HCT116 (cell line): ENCODE results near the gene MAPK8IP3.

Experiments
- CEBPB ChIP-seq: IDR thresholded peaks from 2 replicates; pipeline ENCODE4 v1.6.1; 2012; ENCODE audit warnings: low read depth
- CTCF ChIP-seq, 3 experiments: fragments of 200-600 bp in 1 of 3; sonication (generic) in 1 of 3; IDR thresholded peaks in 2 of 3; conservative IDR thresholded peaks in 1 of 3; 2 replicates each; pipeline ENCODE4 v1.5.1; 2012 to 2017; ENCODE audit warnings: low read depth in 2 of 3, low read length in 2 of 3, antibody characterized with exemption in 1 of 3, borderline replicate concordance in 1 of 3, control low read depth in 1 of 3, mild to moderate bottlenecking in 1 of 3, mixed read lengths in 1 of 3, mixed run types in 1 of 3, moderate library complexity in 1 of 3; ENCODE audit not compliant: insufficient read depth in 1 of 3
- POLR2A ChIP-seq: IDR thresholded peaks from 2 replicates; pipeline ENCODE4 v1.7.0; 2011; ENCODE audit warnings: borderline replicate concordance; ENCODE audit not compliant: insufficient read depth, insufficient read length; ENCODE audit errors: extremely low read depth
- POLR2AphosphoS5 ChIP-seq: IDR thresholded peaks from 2 replicates; pipeline ENCODE4 v1.6.1; 2011; ENCODE audit warnings: mild to moderate bottlenecking, low read depth, low read length, moderate library complexity
- REST ChIP-seq: IDR thresholded peaks from 2 replicates; pipeline ENCODE4 v1.6.1; 2012; ENCODE audit warnings: low read depth
- TCF7L2 ChIP-seq: IDR thresholded peaks from 2 replicates; pipeline ENCODE4 v1.7.0; 2011; ENCODE audit warnings: borderline replicate concordance, inconsistent platforms; ENCODE audit not compliant: insufficient read depth, insufficient read length; ENCODE audit errors: extremely low read depth

DNA sequence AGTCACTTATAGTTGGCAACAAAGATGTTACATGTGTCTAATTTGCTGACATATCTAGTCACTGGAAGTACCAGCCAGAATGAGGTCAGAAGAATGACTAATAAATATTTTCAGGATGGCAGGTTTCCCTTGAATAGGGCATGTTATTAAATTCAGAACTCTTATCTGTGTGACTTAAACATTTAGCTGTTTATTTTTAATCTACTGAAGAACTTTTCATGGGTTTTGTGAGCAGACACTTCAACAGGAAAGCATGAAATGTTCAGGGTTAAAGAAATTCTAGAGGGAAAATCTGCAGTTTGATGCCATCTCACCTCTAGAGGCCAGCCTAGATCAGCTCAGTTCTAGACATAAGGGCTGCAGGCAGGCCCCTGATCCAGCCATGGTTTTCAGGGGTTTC, 14.7 kb upstream of the MAPK8IP3 start:
- TF ChIP-seq TCF7L2 (no peak), POLR2AphosphoS5 (no peak), CTCF (IDR thresholded peaks at IDR 0.05 in 2 of 3, conservative IDR thresholded peaks at IDR 0.05 in 1 of 3; ENCODE audit: borderline replicate concordance in 1 of 3, insufficient read depth in 1 of 3, low read depth in 2 of 3, low read length in 2 of 3) (peak; percentile 9 to 27 (median 20); a peak in 3 of 6 replicates), POLR2A (no peak), CEBPB (no peak), REST (no peak)
